OCI-LY3 (cell line): Measurements from ENCODE around the gene RFX2.

Experiments used
- CTCF ChIP-seq: fragments of 200-600, 300-600 bp; sonication (generic); IDR thresholded peaks from 2 replicates; pipeline ENCODE4 v1.5.1; 2014; ENCODE audit warnings: antibody characterized with exemption, low read length, low read depth
- EZH2phosphoT487 ChIP-seq: fragments of 200-600 bp; shearing (Covaris generic); IDR thresholded peaks from 2 replicates; pipeline ENCODE4 v1.6.1; 2018; ENCODE audit warnings: antibody characterized with exemption, mixed run types, low read depth

GRCh38 chr19:6015841-6016545, 94.3 kb downstream of the RFX2 start:
- TF ChIP-seq CTCF (no peak), EZH2phosphoT487 (no peak)
